Coronary artery (tissue), 2 donors: Measurements from ENCODE around the gene OR6A2.

Experiments
- DNase-seq: peaks from one replicate; pipeline ENCODE4 v3.0.0-alpha.2; 2017; ENCODE audit warnings: low spot score
- H3K27ac ChIP-seq, 2 donors: fragments of 200-600 bp; sonication (generic); one replicate each; pipeline ENCODE4 v1.5.1; 2016 to 2019
- H3K4me3 ChIP-seq: fragments of 200-600 bp; sonication (generic); 2 replicates; pipeline ENCODE4 v1.5.1; 2016; ENCODE audit warnings: mild to moderate bottlenecking, moderate library complexity
- TF ChIP-seq, protein P1 (sequence below): fragments of 200-600 bp; sonication (generic); IDR thresholded peaks from one replicate; pipeline ENCODE4 v1.5.1; 2019; ENCODE audit warnings: antibody characterized with exemption

OR6A2 gene

DNA sequence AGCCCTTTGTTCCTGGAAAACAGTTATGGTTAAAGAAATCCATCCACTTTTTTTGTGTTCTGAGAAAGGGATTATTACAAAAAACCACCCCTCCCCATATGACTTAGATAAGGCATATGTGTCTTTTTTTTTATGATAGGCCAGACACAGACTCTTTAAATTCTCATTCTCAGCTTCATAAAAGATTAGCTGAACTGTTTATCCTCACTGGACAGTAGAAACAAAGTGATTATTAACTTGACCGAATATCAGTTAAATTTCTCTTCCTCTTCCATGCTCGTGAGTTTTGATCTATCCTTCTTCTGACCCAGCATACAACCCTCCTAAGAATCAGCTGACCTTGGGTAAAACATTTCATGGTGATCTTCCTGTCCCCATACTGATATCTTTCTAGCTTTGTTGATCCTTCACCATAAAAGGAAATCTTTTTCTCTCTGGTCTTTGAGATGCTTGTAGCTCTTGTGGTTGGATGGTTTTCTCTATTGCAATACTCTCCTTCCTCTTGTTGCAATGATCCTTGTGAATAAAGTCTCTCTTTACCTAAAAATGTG is 53.9 kb downstream of the OR6A2 start:
- Histone ChIP-seq H3K27ac (no peak overlapping the region), H3K4me3 (peak overlapping the region; percentile 45)
- TF ChIP-seq, protein P1, sequence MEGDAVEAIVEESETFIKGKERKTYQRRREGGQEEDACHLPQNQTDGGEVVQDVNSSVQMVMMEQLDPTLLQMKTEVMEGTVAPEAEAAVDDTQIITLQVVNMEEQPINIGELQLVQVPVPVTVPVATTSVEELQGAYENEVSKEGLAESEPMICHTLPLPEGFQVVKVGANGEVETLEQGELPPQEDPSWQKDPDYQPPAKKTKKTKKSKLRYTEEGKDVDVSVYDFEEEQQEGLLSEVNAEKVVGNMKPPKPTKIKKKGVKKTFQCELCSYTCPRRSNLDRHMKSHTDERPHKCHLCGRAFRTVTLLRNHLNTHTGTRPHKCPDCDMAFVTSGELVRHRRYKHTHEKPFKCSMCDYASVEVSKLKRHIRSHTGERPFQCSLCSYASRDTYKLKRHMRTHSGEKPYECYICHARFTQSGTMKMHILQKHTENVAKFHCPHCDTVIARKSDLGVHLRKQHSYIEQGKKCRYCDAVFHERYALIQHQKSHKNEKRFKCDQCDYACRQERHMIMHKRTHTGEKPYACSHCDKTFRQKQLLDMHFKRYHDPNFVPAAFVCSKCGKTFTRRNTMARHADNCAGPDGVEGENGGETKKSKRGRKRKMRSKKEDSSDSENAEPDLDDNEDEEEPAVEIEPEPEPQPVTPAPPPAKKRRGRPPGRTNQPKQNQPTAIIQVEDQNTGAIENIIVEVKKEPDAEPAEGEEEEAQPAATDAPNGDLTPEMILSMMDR: no peak
- no peak for DNase-seq

DNA sequence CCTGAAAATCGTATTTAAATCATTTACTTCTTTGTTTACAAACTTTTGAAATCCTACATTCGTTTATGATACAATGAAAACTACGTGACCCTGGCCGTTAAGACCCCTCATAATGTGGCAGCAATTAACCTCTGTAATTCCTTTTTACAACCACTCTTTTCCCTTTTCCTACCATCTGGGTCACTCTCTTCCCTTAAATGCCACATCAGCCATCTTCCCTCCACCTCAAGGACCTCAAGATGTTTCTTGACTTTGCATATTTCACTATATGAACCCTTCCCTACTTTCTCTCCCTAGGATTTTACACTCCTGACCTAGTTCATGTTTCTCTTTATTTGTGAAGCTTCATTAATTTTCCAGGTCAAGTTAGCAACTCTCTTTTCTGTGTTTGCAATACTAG is 54.5 kb downstream of the OR6A2 start:
- H3K4me3 ChIP-seq: no peak overlapping the region
- no peak for DNase-seq
- TF ChIP-seq, protein P1: no peak
- no peak overlapping the region for H3K27ac ChIP-seq

DNA sequence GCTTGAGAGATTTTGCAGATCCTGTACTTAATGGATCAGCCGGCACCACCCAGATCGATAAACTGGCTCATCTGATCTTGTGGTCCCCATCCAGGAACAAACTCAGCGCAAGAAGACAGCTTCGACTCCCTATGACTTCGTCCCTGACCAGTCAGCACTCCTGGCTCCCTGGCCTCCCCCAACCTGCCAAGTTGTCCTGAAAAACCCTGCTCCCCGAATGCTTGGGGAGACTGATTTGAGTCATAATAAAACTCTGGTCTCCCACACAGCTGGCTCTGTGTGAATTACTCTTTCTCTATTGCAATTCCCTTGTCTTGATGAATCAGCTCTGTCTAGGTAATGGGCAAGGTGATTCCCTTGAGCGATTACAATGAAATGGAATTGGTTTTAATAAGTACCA is 57.2 kb downstream of the OR6A2 start:
- Histone ChIP-seq H3K4me3 (no peak overlapping the region), H3K27ac (no peak overlapping the region)
- TF ChIP-seq, protein P1: no peak
- no peak for DNase-seq
